ENCODE measurements around the gene C14orf39.
"Not testable (repeated sequence)": the region's sequence is repeated elsewhere in the genome, so short reads cannot be mapped to it uniquely, and the experiment has no call there.

C14orf39 gene

DNA sequence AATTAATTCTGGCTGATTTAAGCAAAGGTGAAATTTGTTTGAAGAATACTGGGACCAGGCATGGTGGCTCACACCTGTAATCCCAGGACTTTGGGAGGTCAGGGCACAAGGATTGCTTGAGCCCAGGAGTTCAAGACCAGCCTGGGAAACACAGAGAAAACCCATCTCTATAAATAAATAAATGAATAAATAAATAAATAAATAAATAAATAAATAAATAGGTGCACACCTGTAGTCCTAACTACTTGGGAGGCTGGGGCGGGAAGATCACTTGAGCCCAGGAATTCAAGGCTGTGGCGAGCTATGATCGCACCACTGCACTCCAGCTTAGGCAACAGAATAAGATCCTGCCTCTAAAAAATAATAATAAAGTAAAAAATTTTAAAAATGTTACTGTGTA, 4.4 kb upstream of the C14orf39 start:
- DNase-seq = no peak

- DNase-seq = peak; percentile 28
Measured at GRCh38 chr14:60488175-60488574, 2.3 kb upstream of the C14orf39 start.

DNA sequence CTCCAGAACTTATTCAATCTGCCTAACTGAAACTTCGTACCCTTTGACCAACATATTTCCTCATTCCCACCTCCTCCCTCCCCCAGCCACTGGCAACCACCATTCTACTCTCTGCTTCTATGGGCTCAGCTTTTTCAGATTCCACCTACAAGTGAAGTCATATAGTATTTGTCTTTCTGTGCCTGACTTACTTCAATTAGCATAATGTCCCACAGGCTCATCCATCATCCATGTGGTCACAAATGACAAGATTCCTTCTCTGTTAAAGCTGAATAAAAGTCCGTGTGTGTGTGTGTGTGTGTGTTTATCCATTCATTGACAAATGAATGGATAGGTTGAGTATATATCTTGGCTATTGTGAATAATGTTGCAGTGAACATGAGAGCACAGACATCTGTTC, 1.3 kb upstream of the C14orf39 start:
- no peak for DNase-seq

DNA sequence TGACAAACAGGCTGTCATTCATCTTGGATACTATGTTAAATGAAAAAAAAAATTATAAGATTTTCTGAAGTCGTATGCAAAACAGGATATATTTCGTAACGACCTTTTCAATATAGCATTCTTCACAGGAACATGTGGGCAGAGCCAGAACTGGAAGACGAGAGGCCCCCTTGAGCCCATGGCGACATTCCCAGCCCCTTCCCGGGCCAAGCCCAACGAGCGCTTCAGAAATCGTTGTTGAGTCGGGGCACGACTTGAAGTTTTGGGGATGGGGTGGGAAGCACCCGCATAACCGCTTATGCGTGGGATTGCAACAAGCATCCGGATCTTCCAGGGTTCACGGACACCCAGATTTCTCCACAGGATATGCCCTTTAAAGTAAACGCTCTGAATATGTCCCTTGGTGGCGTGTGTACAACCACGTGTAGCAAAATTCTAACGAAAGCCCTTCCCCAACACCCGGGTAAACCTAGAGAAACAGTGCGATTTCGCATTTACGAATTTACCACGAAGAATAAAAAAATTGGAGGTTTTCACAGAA, 736 bp downstream of the C14orf39 start:
- no peak for DNase-seq

- no peak for DNase-seq
Measured at GRCh38 chr14:60482743-60483142, 3.1 kb downstream of the C14orf39 start.

- DNase-seq = not testable (repeated sequence)
Measured at GRCh38 chr14:60480248-60480647, 5.6 kb downstream of the C14orf39 start.

DNA sequence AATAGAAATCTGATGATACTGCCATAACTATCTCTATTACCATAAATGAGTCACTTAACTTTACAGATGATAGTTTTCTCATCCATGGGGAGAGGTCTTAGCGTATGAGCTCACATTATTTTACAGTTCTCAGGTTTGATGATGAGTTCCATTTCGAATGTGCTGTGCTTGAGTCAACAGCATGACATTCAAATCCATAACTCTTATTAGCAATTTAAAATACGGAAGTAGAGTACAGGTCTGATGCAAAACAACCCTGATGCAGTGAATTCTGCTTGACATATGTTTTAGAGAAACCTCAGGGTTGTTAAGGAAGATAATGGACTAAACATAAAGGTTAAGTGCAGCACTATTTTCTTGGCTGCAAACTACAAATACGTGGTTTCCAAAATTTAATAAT, 30.0 kb downstream of the C14orf39 start:
- DNase-seq = no peak

DNA sequence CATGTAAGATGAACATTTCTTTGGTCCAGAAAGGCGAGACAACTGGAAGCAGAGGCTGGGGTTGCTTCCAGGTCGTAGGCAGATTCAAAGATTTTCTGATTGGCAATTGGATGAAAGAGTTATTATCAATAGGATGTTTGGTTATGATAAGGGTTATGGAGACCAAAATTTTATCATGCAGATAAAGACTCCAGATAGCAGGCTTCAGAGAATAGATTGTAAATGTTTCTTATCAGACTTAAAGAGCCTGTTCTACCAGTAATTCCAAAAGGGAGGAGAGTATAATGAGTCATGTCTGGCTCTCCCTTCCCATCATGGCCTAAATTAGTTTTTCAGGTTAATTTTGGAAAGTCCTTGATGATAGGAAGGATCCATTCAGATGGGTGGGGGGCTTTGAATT, 55.6 kb downstream of the C14orf39 start:
- no peak for DNase-seq

DNA sequence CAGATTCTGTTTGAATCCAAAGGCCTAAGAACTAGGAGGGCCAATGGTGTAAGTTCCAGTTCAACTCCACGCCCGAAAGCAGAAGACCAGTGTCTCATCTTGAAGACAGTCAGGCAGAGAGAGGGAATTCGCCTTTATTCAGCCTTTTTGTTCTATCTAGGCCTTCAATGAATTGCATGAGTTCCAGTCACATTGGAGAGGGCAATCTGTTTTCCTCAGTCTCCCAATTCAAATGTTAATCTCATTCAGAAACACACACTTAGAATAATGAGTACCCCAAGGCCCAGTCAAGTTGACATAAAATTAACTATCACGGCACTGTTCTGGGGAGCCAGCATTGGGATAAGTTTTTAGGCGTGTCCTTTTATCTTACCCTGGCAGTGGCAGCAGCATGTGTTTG, 65.8 kb downstream of the C14orf39 start:
- DNase-seq = no peak

DNA sequence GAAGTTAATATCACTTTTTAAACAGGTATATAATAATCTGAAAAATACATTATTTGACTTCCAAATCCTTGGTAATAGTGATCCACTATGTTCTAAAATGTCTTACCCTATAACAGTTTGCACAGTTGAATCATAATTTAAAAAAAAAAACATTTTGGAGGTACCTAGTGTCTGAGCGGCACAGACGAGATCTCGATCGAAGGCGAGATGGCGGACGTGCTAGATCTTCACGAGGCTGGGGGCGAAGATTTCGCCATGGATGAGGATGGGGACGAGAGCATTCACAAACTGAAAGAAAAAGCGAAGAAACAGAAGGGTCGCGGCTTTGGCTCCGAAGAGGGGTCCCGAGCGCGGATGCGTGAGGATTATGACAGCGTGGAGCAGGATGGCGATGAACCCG, 88.3 kb downstream of the C14orf39 start:
- DNase-seq = not testable (repeated sequence)

GRCh38 chr14:60396718-60397343, 89.0 kb downstream of the C14orf39 start:
- DNase-seq = no peak

All from NCI-H1694 treated with DMSO at 0.1 percent for 48 hours (cell line).